Measurements from ENCODE around the gene SCP2.

Gene SCP2

DNA sequence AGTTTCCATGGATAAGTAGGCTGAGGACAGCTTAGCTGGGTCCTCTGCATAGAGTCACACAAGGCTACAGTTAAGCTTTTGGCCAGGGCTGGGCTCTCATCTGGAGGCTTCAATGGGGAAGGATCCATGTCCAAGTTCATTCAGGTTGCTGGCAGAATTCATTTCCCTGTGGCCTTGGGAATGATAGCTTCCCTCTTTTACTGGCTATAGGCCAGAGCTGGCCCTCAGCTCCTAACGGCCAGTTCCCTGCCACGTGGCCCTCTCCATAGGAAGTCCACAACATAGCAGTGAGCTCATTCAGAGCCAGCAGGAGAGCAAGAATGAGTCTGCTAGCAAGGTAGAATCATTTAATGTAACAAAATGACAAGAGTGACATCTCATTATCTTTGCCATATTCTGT lies 119.9 kb downstream of the SCP2 start:
- DNase-seq: no peak

DNA sequence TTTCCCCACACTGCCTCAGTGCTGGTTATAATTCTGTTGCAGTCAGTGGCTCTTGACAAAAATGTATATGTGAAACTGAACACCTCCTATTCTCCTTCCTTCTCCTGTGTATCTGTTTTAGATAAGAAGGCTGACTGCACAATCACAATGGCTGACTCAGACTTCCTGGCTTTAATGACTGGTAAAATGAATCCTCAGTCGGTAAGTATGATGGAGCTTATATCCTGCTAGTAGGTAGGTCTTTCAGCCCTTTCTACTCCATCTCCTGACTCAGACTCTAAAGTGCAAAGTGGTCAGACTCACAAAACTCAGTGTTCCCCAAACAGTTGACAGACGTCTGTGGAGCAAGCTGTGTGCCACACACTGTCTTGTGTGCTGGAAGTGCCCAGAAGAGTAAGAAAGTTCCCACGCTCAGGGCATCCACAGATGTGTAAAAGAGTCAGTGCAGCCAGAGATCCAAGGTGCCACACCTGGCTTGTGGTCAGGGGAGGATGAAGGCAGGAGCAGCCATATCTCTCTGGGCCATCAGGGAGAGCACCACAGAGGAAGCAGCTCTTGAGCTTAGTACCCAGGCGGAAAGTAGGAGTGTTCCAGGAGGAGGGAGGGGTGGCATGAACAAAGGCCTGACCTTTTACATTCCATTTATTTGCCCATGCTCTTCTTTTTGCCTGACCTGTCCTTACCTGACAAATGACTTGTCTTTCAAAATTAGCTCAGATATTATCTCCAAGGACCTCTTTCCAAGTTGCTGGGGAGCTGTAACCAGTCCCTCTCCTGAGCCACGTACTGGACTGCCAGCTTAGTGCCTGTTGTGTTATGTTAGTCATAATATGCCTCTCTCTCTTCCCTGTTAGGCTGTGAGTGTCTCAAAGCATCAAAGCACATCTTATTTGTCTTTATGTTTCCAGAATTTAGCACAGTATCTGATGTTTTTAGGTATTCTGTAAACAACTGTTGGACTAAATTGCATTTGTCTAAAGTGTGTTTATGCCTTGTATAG lies 121.0 kb downstream of the SCP2 start:
- DNase-seq: no peak

DNA sequence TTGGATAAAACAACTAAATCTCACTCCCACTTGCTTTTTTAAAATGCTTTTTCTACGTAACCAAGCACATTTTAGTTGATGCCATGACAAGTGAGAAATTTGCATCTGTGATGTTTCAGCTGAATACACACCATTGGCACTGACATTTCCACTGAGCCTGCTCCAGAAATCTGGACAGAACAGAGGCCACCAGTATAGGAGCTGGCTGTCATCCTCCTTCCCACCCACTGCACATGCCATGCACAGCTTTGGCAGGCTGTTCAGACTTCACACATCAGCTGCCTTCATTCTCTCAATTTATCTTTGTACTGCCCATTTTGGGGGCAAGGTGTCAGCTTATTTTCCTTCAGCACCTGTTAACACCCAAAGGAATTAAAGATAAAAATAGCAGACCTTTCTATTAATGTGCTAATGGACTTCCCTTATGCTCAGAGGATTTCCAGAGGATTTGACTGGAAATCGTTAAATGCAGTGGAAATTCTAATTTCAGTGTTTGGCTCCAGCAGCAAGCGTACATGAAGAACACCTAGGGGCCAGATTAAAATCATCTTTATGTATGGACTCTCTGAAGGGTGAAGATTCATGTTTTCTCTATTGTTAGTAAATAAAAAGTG lies 122.0 kb downstream of the SCP2 start:
- no peak for DNase-seq

DNA sequence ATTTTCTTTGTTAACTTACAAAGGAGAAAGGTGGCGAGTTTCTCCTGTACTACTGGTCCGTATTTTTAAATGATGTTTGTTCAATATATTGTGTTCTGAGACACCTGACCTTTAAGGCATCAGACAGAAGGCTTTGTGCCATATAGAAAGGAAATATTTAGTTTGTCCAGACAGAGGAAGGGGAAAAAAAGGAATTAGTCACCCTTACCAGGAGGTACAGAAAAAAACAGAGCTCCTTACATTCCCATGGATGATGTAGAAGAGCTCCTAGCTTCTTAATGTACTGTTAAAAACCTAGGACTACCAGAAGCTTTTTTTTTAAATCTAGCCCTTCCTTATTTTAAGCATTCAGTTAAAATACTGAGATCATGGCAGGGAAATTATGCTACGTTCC lies 122.5 kb downstream of the SCP2 start:
- no peak for DNase-seq

DNA sequence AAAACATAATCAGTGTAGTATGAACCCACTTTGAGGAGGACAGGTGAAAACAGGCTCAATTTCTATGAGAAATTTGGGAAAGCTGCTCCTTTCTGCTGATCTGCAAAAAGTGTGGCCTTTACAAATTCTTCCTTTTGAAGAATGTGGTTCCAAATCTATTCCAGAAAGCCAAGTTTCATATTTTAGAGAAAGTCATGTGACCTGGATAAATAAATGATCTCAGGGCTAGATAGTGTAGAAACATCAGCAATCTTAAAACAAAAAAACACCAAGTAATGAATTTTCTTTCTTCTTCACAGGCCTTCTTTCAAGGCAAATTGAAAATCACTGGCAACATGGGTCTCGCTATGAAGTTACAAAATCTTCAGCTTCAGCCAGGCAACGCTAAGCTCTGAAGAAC lies 123.2 kb downstream of the SCP2 start:
- no peak for DNase-seq

DNA sequence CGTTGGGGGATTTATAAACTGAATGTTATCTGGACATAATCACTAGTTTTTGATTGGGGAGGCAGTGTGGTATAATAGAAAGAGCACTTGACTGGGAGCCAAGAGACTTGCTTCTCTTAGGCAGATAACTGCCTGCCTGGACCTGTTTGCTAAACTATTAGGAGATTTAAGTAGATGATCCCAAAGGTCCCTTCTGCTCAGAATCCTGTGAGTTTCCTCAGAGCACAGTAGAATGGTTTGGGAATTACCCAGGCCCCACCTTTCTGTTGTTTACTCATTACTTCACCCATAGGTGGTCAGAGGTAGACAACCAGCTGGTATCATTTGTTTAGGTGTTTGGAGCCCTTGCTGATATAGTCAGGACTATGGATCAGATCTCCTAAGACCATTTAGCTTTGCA lies 124.6 kb downstream of the SCP2 start:
- DNase-seq: no peak

DNA sequence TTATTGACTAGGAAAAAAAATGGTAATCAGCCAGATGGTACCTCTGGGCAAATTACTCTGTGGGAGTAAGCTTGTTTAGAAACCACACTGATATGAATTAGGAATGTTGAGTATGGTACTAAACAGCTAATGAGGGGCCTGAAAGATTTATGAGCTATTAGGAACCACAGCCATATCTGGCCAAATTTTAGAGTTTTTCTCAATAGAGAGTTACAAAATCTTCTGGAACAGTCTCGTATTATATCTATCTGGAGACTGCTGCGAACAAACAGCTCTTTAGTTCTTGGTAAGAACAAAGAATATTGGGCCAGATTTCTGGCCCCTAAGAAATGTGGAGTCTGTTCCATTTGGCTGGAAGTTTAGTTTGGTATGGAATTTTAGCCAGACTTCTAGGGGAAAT lies 130.1 kb downstream of the SCP2 start:
- DNase-seq: no peak

DNA sequence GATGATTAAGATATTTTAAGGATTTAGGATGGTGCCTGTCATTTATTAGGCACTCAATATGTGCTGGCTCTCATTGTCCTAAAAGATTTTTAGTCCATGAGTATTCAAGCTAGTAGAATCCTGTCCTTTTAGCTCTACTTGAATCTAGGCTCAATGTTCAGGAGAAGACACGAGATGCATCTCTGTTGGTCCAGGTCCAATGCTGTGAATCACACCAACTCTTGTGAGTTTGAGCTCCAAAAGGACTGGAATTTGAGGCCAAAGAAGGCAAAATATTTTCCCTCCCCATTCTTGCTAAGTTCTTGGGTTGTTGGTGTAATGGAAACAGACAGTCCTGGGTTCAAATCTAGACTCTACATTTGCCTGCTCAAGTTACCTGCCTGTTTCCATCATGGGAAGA lies 133.5 kb downstream of the SCP2 start:
- DNase-seq: no peak

DNA sequence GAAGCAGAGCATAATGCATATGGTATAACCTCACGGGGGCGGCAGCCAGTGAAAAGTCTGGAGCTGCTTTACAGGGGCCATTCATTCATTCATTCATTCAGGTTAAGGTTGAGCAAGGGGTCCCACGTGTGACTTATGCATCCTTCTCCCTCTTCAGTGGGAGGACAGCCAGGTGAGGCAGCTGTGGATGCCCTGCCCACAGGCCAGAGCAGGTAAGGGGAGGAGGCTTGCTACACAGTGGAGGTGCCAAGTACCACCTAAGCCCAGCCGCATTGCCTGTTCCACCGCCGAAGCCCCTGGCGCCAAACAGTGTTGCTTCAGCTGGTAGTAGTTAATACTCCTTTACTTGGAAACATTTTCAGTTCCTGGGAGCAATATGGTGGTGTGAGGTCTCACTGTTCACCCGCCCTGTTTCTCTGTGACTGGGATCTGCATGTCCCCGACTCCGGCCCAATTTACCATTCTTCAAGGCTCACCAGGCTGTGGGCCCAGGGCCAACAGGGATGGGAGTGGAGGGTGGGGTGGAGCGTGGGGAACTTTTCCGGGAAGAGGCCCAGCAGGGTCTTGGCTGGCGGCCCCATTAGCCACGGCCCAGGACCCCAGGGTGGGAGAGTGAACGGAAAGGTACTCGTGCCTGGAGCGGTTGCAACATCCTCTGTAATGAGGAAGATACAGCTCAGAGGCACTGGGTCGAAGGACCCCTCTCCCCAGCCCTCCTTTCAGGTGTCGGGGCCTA lies 134.2 kb downstream of the SCP2 start:
- DNase-seq: no peak

DNA sequence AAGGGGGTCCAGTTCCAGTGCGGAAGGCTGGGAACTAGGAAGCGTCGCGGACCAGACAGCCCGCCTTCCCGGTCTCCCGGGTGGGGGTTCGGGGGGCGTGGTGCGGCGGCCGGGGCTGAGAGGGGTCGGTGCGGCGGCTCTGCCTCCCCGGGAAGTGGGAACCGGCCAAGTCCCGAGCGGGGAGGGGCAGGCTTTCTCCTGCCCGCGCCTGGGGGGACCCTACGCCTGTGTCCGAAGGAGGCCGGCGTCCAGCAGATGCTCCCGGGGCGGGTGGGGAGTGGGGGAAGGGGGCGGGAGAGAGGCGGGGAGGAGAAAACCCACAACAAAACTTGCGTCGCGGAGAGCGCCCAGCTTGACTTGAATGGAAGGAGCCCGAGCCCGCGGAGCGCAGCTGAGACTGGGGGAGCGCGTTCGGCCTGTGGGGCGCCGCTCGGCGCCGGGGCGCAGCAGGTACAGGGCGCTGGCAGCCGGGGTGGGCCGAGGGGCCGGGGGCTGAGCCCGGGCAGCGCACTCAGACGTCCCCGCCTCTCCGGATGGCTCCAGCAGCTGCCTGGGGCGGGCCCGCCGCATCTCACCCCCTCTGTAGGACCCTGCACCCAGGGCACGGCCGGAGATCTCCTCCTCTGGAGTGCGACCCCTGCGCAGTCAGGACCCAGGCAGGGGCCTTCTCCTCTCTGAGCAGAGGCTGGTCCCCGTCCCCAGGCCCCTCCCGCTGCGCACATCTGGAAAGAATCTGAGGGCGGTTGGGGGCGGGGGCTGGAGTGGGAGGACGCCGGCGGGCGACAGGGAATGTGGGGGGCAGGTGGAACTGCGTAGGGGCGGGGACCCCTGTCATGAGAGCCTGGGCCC lies 135.0 kb downstream of the SCP2 start, which contains the start of gene PODN:
TSS of gene PODN (plus strand) at position 355 of the 849 bp plus-strand sequence. CDS start 7,643 bp downstream, outside the sequence.
- DNase-seq: no peak

DNA sequence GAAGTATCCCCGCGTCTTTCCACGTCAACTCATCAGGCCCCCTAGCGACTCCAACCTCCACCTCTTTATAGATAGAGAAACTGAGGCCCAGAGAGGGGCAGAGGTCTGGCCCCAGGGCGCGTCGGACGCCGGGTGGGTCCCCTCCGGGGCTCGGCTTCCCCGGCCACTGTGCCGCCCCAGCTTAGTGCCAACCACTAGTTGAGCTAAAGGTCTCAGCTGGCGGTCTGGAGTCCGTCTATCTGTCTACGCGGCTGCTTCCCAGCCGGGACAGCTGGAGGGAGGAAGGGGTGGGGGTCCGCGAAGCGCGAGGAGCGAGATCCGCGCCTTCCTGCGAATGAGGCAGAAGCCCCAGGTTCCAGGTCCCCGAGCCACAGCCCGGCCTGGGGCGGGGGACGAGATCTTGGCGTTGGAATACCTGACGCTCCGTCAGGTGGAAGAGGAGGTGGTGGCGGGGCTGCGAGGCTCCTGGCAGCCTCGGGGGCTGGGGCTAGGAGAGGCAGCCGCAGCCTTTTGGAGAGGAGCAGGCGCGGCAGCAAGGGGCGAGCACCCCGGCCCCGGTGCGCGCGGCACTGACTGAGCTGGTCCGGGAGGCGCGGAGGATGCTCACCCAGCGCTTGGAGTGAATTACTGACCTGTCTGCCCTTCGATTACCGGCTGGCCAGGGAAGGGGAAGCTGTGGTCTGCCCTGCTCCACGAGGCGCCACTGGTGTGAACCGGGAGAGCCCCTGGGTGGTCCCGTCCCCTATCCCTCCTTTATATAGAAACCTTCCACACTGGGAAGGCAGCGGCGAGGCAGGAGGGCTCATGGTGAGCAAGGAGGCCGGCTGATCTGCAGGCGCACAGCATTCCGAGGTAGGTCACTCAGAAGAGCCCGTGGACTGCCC lies 135.9 kb downstream of the SCP2 start:
- DNase-seq: no peak

DNA sequence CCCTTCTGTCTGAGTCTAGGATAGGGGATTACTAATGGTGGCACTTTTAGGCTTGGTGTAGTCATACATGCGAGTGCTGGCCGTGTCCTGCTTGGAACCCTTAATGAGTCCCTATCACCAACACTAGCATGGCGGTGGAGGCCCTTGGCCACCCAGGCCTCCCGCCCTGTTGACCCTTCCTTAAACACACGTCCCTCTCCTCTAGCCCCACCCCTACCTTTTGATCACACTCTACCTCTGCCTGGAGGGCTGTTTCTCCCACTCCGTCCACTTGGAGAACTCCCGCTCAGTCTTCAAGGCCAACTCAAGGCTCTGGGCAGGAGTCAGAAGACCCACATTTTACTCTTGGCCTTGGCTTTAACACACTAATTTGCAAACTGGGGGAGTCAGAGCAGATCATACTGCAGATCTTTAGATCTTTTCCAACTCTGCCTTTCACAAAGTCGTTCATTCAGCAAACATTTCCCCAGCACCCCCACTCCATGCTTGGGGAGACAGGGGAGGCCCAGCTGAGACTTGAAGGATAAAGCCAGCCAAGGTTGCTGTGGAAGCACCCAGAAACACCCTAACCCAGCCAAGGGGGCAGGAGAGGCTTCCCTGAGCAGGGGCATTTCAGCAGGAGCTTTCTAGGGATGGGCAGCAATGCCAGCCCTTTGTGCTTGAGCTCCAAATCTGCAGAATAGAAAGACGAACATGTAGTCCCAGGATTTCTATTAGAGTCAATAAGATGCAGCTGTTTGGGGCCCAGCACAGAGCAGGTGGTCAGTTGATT lies 136.9 kb downstream of the SCP2 start:
- no peak for DNase-seq

DNA sequence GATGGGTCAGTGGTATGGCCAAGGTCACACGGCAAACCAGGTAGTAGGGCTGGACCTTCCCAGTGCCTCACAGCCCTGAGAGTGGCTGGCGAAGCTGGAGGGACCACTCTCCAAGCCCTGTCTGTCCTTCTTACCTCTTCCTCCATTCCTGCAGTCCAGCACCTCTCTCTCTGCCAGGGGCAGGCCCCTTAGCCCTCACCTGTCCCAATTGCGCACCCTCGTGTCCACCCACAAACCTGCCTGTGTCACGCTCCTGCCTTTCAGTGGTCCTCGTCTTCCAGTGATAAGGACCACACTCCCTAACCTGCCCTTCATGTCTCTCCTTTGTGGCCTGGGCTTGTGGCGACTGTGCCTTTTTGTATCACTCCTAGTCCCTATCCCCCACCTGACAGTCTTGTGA lies 138.3 kb downstream of the SCP2 start:
- DNase-seq: no peak

DNA sequence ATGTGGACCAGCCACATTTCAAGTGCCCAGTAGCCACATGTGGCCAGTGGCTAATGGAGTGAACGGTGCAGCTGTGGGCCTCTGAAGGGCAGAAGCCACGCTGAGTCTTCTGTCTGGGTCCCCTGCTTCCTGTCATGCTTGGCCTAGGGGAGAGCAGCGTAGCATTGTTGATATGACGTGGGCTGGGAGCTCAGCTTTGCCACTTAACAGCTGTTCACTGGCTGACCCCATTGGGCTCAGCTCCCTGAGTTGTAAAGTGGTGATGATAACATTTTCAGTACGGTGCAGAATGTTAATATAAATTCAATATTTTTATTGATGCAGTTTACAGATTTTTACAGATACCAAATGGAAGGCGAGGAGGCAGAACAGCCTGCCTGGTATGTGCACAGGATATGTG lies 139.4 kb downstream of the SCP2 start:
- no peak for DNase-seq

DNA sequence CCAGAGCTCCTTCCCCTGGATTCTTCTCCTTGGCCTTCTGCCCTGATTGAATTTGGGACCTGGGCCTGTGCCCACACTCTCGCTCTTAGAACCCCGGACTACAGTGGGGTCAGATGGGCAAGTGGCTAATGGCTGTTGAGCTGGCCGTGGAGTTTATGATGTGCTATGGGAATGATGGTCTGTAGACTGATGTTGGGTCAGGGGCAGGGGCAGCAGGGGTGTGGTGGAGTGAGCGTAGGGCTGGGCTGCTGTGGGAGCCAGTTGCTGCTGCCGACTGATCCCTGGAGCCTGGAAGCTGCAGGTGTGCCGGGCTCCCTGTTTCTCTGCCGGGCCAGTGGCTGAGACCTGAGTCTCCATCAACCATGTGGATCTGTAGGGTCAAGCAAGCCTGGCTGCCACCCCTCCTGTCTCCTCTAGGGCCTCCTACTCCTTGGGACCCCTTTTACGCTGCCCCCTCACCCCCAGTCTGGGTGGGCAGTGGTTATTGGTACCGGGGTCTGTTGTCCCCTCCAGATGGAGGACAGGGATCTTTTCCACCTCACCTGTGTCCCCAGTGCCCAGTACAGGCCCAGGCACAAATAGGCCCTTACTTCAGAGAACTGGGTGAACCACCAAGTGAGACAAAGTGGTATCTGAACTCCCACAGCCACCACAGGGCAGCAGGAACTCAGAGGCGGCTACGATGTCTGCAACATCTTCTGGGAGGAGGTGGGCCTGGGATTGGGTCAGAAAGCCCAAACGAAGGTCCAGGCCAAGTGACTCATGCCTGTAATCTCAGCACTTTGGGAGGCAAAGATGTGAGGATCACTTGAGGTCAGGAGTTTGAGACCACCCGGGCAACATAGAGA lies 140.0 kb downstream of the SCP2 start:
- DNase-seq: peak; percentile 5

DNA sequence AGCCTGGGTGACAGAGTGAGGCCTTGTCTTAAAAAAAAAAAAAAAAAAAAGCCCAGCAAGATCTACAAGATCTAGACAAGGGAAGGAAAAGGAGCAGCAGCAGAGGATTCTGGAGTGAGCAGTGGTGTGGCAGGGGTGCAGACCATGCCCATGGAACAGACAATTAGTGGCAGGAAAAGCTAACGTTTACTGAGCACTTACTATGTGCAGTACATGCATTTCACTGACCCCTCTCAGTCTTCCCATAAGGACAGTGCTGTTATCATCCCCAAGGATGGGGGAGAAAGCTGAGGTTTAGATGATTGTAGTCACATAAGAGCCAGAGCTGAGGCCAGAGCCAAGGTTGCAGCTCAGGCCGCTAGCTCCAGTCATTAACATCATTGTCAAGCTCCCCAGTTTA lies 140.8 kb downstream of the SCP2 start:
- DNase-seq: peak; percentile 4

DNA sequence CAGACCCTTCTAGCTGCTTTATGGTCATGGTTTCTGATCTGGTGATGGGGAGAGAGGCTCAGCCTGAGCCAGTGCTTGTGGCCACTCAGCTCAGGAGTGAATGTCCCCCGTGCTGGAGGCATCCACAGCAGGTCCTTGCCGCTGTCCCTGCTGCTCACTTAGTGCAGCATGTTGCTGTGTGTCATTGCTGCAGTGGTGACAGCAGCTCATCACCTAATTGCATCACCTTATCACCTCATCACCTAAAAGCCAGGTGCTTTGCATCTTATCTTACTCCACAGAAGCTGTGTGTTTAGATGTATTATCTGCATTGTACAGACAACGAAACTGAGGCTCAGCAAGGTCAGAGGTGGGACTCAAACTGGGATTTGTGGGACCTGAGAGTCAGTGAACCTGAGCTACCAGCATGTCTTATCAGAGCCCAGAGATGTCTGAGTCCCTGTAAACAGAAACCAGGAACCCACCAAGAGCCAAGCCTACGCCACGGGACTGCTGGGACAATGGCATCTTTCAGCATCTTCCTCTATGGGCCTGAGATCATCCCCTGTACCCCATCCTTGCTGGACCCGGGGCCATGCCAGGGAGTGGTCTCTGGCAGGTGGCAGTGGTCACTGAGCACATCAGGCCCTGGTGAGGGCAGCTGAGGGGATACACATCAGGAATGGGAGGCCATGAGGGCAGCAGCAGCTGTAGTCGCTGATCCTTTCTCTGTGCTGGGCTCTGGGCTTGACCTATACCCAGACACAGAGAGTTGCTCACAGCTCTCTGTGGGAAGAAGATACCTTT lies 141.4 kb downstream of the SCP2 start:
- peak; percentile 4 for DNase-seq

DNA sequence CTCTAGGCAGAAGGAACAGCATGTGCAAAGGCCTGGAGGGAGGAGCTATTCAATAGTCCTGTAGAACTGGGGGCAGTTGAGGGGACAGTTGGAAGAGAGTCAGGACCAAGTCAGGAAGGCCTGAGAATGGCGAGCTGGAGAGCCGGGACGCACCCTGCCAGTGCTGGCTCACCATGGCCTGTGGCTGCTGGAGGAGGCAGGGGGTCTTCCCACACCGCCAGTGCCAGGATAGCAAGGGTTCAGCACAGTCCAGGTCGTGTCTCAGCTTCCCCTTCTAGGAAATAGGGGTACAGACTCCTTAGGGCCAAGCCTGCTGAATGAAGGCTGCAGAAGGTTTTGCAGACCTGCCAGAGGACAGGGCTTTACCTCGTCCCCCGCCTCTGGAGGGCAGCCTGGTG lies 142.2 kb downstream of the SCP2 start:
- DNase-seq: no peak

Data from activated CD4-positive, alpha-beta T cell treated with anti-CD3 and anti-CD28 coated beads for 1 hour (primary cell).